Fibroblast of skin of right quadriceps (primary cell): ENCODE measurements around the gene SLC12A5.
"Not testable (repeated sequence)": the region's sequence is repeated elsewhere in the genome, so short reads cannot be mapped to it uniquely, and the experiment has no call there.

ENCODE experiments used
- DNase-seq: peaks from one replicate; pipeline ENCODE4 v3.0.0-alpha.2; 2013

Gene SLC12A5

DNA sequence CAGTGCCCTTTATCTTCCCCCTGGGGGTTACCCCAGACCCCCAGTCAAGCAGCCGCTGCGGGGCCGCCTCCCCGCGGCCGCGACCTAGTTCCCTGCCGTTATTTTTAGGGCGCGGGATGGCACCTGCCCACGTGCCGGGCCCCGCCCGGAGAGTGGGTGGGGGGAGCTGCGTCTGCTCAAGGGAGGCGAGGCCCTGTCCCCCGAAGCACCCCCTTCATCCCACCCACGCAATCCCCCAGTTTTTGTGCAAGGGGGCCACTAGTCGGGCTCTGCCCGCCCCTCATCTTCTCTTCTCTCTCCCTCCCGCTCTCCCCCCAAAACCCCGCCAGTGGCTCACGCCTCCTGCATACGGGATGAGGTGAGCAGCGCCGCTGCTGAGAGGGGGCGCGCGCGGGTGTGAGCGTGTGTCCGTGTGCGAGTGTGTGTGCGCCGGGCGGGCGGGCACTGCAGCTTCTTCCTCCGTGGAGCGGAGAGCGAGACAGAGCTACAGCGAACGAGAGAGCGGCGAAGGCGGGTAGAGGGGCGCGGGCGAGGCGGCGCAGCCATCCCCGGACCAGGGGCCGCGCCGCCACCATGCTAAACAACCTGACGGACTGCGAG, at the start of gene SLC12A5:
SLC12A5 (plus strand) TSS at position 444 of the 600 bp plus-strand sequence; CDS start at position 574, 130 bp downstream.
- DNase-seq: no peak

DNA sequence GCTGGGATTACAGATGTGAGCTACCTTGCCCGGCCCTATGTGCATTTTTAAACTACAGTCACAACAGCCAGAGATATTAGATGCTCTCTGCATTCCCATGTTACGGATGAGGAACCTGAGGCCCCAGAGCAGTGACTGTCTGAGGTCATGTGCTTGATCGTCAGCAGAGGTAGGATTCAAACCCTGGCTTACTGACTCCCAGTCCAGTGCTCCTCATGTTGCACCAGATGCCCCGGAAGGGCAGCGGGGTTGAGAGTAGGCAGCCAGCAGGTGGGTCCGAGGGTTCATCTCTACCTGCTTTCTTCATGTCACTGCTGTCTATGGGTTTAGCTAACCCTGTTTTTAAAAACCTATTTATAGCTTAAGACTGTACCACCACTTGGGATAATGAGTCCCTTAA, 47.8 kb upstream of the SLC12A5 start:
- DNase-seq: no peak

- DNase-seq: no peak
Observed at GRCh38 chr20:45983279-45983743, 45.7 kb upstream of the SLC12A5 start.

DNA sequence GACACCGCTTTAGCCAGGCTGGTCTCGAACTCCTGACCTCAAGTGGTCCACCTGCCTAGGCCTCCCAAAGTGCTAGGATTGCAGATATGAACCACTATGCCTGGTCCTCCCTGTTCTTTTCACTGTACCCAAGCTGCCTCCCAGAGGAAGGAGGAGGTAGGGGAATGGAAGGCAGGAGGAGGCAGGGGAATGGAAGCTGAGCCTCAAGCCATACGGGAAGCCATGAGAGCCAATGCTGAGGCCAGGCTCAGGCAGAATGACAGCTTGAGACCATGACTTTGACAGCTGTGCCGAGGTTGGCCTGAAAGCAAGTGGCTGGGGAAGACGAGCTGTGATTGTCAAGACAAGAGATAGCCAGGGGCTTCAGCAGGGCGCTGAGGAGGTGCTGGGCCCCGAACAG, 43.4 kb upstream of the SLC12A5 start:
- DNase-seq: no peak

GRCh38 chr20:45987108-45987780, 41.8 kb upstream of the SLC12A5 start:
- peak; percentile 33 for DNase-seq

DNA sequence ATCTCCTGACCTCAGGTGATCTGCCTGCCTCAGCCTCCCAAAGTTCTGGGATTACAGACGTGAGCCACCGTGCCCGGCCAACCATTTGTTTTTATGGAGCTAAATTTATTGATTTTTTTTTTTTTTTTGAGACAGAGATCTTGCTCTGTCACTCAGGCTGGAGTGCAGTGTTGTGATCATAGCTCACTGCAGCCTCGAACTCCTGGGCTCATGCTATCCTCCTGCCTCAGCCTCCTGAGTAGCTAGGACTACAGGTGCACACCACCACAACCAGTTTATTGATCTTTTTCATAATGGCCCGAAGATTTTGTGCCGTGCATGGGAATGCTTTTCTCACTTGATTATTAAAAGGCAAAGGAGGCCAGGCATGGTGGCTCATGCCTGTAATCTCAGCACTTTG, 40.2 kb upstream of the SLC12A5 start:
- DNase-seq: not testable (repeated sequence)

DNA sequence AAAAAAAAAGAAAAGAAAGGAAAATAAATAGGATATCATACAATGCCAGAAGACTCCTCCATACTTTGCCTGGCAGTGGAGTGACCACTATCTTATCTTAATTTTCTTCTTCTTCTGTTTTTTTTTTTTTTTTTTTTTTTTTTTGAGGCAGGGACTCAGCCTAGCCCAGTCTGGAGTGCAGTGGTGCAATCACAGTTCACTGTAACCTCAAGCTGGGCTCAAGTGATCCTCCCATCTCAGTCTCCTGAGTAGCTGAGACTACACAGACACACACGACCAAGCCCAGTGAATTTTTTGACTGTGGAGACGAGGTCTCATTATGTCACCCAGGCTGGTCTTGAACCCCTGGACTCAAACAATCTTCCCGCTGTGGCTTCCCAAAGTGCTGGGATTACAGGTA, 37.4 kb upstream of the SLC12A5 start:
- DNase-seq: no peak

GRCh38 chr20:45993197-45993951, 35.6 kb upstream of the SLC12A5 start:
- DNase-seq: no peak

DNA sequence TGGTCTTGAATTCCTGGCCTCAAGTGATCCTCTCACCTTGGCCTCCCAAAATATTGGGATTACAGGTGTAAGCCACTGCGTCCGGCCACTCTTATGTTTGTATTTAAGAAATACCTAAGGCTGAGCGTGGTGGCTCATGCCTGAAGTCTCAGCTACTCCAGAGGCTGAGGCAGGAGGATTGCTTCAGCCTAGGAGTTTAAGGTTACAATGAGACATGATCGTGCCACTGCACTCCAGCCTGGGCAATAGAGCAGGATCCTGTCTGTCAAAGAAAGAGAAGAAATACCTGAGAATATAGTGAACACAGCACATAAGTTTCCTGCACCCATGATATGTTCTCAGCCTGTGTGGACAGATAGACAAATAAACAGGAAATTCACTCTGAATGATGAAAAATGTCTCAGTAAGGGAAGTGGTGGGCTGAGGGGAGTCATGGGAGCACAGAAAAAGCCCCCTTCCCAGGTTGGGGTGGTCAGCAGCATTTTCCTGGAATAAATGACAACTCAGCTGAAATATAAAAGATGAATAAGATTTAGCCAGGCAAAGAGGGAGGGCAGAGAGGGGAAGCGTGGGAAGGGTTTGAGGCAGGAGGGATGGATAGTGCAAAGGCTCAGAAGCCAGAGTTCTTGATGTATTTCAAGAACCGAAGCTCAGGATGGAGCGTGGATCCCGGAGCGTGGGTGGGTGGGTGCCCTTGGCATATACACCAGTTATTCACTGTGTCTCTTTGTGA, 34.1 kb upstream of the SLC12A5 start:
- no peak for DNase-seq

DNA sequence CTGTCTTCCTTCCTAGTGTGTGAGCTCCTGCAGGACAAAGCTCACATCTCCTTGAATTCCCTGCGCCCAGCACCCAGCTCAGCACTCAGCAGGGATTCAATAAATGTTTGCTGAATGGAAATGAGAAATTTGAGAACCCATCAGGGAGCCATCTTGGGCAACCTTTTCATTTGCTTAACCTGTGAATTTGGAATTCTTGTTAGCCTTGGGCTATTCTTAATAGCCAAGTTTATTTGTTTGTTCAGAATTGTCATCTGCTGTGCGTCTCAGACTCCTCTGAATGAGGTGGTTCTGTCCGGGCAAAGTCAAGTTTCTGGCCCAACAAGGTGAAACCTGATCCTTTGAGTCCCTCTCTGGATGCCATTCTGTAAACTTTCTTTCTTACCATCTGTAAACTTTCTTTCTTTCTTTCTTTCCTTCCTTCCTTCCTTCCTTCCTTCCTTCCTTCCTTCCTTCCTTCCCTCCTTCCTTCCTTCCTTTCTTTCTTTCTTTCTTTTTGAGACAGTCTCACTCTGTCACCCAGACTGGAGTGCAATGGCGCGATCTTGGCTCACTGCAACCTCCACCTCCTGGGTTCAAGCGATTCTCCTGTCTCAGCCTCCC, 33.4 kb upstream of the SLC12A5 start:
- not testable (repeated sequence) for DNase-seq

DNA sequence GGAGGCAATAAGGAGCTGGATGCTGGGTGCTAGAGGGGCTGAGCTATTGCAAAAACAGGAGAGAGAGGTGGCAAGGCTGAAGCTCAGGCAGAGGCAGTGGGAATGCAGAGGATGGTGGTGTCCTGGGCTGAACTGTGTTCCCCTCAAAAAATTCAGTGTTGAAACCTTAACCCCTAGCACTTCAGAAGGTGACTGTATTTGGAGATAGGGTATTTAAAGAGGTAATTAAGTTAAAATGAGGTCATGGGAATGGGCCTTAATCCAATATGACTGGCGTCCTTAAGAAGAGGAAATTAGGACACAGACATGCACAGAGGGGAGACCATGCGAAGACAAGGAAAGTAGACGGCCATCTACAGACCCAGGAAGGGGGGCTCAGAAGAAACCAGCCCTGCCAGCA, 31.8 kb upstream of the SLC12A5 start:
- no peak for DNase-seq

DNA sequence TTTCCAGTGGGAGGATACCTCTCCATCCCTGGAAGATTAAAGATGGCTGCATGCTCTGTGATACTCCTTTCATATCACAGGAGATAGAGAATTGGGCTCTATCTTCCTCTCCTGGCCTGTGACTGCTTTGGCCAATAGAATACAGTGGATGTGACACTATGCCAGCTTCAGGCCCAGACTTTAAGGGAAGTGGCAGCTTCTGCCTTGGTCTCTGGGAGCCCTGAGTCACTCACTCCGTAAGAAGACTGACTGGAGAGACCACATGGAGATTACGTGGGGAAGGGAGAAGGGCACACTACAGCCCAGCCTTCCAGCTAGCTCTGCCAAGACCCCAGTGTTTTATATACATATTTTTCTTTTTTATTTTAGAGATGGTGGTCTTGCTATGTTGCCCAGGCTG, 30.7 kb upstream of the SLC12A5 start:
- DNase-seq: no peak

- DNase-seq: no peak
Observed at GRCh38 chr20:45998761-45999160, 30.3 kb upstream of the SLC12A5 start.

DNA sequence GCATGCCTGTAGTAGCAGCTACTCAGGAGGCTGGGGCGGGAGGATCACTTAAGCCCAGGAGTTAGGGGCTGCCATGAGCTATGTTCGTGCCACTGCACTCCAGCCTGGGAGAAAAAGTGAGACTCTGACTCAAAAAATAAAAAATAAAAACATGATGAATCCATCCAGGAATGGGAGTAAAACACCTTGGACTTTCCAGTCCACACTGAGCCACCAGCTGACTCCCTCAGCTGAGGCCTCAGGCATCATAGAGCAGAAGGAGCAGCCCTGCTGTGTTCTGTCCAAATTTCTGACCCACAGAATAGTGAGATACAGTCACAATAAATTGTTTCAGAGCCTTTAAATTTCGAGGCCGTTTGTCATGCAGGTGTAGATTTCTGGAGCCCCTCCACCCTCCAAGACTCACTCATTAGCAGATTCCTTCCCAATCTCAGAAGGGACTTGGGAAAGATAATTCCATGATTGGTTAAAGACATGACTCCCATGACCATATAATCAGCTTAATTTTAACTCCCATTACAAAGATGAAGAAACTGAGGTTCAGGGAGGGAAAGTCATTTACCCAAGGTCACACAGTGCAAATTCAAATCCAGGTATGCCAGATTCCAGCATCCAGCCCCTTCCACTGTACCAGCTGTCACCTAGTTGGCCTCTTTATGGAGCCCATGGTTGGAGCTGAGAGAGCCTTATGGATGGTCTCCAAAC, 29.3 kb upstream of the SLC12A5 start:
- DNase-seq: no peak

- DNase-seq: no peak
Observed at GRCh38 chr20:46000262-46000996, 28.6 kb upstream of the SLC12A5 start.

DNA sequence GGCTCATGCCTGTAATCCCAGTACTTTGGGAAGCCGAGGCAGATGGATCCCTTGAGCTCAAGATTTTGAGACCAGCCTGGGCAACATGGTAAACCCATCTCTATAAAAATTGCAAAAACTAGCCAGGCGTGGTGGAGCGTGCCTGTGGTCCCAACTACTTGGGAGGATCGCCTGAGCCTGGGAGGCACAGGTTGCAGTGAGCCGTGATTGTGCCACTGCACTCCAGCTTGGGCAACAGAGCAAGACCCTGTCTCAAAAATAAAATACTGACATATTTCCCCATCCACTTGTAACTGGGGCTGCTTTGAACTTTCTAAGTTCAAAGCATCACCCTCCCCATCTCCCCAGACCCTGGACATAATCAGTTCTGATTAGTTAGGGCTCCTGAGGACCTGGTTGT, 27.5 kb upstream of the SLC12A5 start:
- no peak for DNase-seq

GRCh38 chr20:46002008-46002407, 27.0 kb upstream of the SLC12A5 start:
- no peak for DNase-seq

DNA sequence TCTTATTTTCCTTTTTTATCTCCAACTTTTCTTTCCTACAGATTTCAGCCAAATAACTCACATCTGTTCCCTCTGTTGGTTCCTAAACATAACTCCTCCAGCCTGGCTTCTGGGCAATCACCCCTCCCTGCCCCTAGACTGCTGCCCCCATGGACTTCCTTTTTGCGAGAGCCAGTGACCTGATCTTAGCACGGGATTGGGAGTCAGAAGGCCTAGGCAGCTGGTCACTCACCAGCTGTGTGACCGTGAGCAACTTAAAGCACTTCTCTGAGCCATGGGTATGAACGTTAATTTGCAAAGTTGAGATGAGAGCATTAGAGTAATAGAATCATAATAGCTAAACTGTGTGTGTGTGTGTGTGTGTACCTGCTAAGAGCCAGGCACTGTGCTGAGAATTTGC, 24.8 kb upstream of the SLC12A5 start:
- DNase-seq: no peak

DNA sequence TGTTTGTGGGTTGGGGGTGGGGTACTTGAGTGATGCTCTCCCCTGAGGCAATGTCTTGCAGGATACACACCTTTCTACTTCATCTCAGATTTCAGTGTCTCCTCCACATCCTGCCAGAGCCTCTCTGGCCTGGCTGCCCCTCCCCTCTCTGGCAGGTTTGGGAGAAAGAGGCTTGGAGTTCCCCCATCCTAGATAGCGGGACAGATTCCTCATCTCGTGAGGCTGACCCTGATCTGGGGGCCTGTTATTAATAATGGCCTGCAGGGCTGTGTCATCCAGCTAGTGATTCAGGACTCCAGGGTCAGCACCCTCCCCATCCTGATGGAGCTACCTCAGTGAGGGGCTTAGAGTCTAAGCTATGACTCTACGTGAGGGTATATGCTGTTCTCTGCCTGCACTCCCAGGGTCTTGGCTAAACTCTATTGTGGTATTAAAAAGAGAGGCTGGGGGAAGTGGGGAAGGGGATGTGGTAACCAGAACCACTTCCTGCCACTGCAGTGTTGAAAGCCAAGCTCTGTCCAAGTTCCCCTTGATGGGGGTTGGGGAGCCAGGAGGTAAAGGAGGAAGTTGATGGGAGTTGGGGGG, 24.0 kb upstream of the SLC12A5 start:
- no peak for DNase-seq

DNA sequence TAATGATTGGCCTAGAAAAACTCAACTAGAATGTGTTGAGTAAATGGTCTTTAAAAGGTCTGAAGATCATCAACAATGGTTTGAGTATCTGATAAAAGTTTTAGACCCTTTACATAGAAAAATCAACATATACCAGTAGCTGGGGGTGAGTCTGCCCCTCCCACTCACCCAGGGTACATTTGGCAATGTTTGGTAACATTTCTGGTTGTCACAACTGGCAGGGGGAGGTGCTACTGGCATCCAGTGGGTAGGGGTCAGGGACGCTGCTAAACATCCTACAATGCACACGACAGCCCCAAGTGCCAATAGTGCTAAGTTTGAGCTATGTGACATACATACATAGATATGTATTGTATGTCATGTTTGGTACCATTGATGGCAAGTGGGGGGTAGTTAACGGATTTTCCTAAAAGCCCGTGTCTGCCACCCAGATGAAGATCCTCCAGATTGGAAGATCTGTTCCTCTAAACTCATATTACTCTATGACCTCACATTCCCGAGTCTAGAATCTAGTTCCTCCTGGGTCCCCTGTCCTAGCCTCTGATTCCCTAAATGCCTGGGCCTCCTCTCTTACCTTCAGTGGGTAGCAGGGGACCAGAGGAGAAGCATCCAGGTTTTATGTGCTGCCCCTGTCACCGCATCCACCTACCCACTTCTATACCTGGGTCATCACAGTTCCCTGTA, 22.9 kb upstream of the SLC12A5 start:
- no peak for DNase-seq

- no peak for DNase-seq
Observed at GRCh38 chr20:46006964-46007363, 22.1 kb upstream of the SLC12A5 start.
